GM12873 (cell line): ENCODE data around the gene HHLA2.

ENCODE experiments used
- TF ChIP-seq, protein P1 (sequence below): IDR thresholded peaks from 2 replicates; pipeline ENCODE4 v1.5.1; 2012; ENCODE audit warnings: low read depth, mild to moderate bottlenecking, moderate library complexity, low read length, control low read depth; ENCODE audit not compliant: insufficient read depth; ENCODE audit errors: missing control alignments

Gene HHLA2, protein sequence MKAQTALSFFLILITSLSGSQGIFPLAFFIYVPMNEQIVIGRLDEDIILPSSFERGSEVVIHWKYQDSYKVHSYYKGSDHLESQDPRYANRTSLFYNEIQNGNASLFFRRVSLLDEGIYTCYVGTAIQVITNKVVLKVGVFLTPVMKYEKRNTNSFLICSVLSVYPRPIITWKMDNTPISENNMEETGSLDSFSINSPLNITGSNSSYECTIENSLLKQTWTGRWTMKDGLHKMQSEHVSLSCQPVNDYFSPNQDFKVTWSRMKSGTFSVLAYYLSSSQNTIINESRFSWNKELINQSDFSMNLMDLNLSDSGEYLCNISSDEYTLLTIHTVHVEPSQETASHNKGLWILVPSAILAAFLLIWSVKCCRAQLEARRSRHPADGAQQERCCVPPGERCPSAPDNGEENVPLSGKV

DNA sequence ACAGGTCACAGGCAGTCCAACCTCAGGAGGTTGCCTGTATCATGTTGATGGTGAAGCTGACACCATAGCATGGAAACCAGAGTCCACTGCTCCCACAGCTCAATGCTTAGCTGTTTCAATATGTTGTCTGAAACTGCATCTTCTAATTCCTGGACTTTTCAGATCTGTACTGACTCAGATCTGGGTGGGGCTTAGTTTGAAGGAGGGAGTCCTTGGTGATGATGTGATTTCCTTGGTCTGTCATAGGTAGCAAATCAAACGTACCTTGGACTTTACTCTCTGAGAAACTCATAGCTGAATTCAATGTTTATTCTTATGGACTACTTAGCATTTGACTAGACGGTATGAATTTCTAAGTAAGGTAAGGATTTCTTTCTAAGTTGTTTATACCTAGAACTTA lies at the start of gene HHLA2:
HHLA2 (plus strand) TSS at position 310 of the 400 bp plus-strand sequence. CDS start 55,266 bp downstream, outside the sequence.
- TF ChIP-seq, protein P1, sequence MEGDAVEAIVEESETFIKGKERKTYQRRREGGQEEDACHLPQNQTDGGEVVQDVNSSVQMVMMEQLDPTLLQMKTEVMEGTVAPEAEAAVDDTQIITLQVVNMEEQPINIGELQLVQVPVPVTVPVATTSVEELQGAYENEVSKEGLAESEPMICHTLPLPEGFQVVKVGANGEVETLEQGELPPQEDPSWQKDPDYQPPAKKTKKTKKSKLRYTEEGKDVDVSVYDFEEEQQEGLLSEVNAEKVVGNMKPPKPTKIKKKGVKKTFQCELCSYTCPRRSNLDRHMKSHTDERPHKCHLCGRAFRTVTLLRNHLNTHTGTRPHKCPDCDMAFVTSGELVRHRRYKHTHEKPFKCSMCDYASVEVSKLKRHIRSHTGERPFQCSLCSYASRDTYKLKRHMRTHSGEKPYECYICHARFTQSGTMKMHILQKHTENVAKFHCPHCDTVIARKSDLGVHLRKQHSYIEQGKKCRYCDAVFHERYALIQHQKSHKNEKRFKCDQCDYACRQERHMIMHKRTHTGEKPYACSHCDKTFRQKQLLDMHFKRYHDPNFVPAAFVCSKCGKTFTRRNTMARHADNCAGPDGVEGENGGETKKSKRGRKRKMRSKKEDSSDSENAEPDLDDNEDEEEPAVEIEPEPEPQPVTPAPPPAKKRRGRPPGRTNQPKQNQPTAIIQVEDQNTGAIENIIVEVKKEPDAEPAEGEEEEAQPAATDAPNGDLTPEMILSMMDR, result no peak

DNA sequence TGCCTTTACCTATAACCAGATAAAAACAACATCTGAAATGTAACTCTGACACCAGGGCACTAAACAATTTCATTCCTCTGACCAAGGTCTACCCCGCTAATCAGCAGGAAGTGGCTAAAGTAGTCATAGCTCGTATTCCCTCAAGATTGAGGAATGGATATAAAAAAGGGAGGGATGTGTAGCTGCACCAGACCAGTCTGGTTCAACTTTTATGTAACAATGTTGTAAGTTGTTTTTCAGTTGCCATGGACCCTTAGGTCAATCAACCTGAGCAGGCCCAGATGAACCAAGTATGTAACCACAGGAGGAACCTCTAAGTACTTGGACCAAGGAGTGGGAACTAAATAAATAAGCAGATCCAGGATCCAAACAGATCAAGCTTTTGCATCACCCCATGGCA lies 45.7 kb upstream of the HHLA2 start:
- TF ChIP-seq, protein P1, result no peak

DNA sequence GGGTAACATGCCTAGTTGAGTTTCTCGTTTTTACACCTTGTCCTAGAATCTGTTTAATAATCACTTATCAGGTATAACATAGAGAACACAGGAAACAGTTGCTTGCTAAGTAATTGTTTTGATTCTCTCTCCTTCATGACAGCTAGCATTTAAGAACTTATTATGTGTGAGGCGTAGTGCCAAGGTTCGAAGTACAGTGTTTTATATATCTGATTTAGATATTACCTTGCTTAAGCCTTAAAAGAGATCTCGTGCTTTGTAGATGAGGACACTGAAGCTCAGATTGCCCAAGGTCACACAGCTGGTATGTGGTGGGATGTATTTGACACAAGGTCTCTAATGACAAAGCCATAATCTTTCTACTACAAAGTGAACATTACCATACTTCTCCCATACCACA lies 45.1 kb upstream of the HHLA2 start:
- TF ChIP-seq, protein P1, result no peak

DNA sequence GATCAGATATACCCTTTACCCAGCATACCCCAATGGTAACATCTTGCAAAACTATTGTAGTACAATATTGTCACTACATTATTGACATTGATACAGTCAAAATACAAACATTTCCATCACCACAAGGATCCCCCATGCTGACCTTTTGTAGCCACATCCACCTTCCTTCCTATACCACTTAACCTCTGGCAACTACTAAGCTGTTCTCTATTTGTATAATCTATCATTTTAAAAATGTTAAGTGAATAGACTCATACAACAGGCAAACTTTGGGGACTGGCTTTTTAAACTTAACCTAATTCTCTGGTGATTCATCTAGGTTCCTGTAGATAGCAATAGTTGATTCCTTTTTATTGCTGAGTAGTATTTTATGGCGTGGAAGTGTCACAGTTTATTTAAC lies 44.5 kb upstream of the HHLA2 start:
- TF ChIP-seq, protein P1, result no peak

DNA sequence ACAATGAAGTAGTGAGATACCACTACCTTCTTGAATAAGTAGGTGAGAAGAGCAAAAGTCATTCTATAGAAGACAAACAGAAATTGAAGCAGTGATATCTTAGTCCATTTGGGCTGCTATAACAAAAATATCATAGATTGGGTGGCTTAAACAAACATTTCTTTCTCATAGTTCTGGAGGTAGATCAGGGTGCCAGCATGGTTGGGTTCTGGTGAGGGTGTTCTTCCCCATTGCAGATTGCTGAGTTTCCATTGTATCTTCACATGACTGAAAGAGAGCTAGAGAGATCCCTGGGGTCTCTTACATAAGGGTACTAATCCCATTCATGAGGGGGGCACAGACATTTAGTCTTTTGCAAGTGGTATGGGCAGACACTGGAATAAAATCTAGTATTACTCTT lies 41.2 kb upstream of the HHLA2 start:
- TF ChIP-seq, protein P1, result no peak

DNA sequence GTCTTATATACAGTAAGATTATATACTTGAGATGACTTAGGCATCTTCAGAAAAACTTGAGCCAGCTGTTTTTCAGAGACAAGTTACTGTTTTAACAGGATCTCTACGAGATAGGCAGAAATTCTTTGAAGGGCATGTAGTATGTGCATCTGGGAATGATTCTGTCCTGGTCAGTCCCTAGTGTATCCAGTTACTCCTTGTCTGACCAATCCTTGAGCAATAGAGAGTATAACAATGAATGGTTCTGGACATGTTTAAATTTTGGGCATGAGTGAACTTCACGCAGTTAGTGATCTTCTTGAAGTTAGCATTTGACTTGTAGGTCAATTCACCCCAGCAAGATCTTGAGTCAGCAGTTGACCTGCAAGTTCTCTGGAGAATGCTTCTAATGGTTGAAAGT lies 24.7 kb upstream of the HHLA2 start:
- TF ChIP-seq, protein P1, result no peak

DNA sequence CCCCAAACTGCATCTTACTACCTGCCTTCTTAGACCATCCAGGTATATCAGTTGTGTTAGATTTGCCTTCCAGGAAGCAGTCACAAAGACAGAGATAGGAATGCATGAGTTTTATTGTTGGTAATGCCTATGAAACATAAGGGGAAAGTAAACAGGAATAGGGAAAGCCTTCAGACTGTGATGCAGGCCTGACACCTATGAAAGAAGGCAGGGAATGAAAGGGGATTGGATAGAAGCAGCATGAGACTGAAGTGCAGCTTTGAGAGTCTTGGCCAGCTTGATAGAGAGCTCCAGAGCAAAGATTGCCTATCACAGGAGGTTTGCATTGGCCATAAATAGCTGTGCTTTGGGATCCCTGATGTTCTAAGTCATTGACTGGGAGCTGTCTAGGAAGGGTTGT lies 15.9 kb upstream of the HHLA2 start:
- TF ChIP-seq, protein P1, result no peak
